Mesothelial cell of epicardium (in vitro differentiated cells): ENCODE data around the gene INSIG2. TPM values are rescaled to one million over a fixed set of nuclear protein-coding genes. Genes with fewer than 3 reads are reported as not detected.

Source experiments
- DNase-seq, 2 experiments: peaks; one replicate each; pipeline ENCODE4 v3.0.0; 2021; ENCODE audit warnings: low spot score in 2 of 2; ENCODE audit not compliant: unreplicated experiment in 2 of 2
- H3K27ac Mint-ChIP-seq: 2 replicates; pipeline ENCODE4 v1.8.0; 2021; ENCODE audit warnings: mixed read lengths
- H3K27me3 Mint-ChIP-seq: 2 replicates; pipeline ENCODE4 v1.8.0; 2021; ENCODE audit warnings: low read depth, mixed read lengths
- H3K36me3 Mint-ChIP-seq: 2 replicates; pipeline ENCODE4 v1.8.0; 2021; ENCODE audit warnings: mixed read lengths
- H3K4me1 Mint-ChIP-seq: 2 replicates; pipeline ENCODE4 v1.8.0; 2021; ENCODE audit warnings: mixed read lengths
- H3K4me3 Mint-ChIP-seq: 2 replicates; pipeline ENCODE4 v1.8.0; 2021; ENCODE audit warnings: mild to moderate bottlenecking, moderate library complexity, mixed read lengths
- H3K9me3 Mint-ChIP-seq: 2 replicates; pipeline ENCODE4 v1.8.0; 2021; ENCODE audit warnings: mixed read lengths
- CTCF ChIP-seq: fragments of 200-600 bp; sonication (generic); IDR thresholded peaks from one replicate; pipeline ENCODE4 v1.5.0; 2021; ENCODE audit warnings: antibody characterized with exemption; ENCODE audit not compliant: unreplicated experiment
- total RNA-seq: library from RNA; stranded (reverse); gene quantifications from 3 replicates; pipeline ENCODE4 v1.2.1, GENCODE V29; 2021

INSIG2 gene
- total RNA-seq, 1 donor from 2014 or later, result 22.5 TPM

- Mint-ChIP-seq H3K27me3 (no peaks in the 10 kb centered on the region), H3K27ac (no peak overlapping the region), H3K36me3 (peaks cover 10% of the 10 kb centered on the region), H3K4me1 (peaks cover 13% of the 10 kb centered on the region), H3K9me3 (peaks cover 5% of the 10 kb centered on the region), H3K4me3 (no peak overlapping the region)
- DNase-seq, result no peak
- no peak for TF ChIP-seq CTCF
Observed at GRCh38 chr2:118095610-118096009, 7.3 kb downstream of the INSIG2 start.

GRCh38 chr2:118097657-118098056, 9.4 kb downstream of the INSIG2 start:
- no peak overlapping the region for H3K4me3 Mint-ChIP-seq
- H3K27me3 Mint-ChIP-seq, result no peaks in the 10 kb centered on the region
- no peak for TF ChIP-seq CTCF
- H3K27ac Mint-ChIP-seq, result no peak overlapping the region
- H3K9me3 Mint-ChIP-seq, result peaks cover 1% of the 10 kb centered on the region
- DNase-seq, result no peak
- H3K36me3 Mint-ChIP-seq, result peaks cover 21% of the 10 kb centered on the region
- peaks cover 11% of the 10 kb centered on the region for H3K4me1 Mint-ChIP-seq

DNA sequence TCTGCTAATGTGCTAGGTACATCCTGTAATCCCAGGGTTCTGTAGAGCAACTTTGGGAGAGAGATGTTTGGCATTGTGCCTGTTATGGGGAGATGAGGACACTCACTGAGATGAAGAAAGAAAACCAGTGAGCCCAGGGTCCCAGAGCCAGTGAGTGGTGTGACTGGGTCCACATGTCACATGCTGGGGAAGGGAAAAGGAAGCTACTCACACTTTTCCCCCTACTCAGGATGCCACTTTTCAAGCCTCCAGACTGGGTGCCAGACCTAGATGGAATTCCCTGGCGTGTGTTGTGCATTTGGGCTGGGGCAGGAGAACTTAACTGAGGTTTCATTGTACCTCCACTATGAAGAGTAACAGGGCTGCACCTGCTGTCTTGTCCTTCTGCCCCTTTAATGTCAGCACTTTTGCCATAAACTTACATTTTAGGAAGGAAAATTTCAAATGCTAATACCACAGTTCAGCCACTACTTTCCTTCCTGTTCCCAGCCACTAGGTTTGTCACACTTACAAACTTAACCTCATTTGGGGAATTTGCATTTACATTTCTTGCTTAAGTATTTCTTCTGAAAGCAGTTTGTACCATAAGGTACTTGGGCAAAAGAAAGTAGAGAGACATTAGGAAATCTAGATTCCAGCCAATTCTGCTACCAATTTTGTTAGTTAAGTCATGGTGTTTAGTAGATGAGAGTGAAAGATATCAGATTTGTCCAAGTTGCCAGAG, 10.2 kb downstream of the INSIG2 start:
- Mint-ChIP-seq H3K36me3 (peaks cover 21% of the 10 kb centered on the region), H3K4me1 (peaks cover 11% of the 10 kb centered on the region), H3K27me3 (no peaks in the 10 kb centered on the region)

GRCh38 chr2:118102433-118103082, 14.3 kb downstream of the INSIG2 start:
- no peak for TF ChIP-seq CTCF
- Mint-ChIP-seq H3K27ac (no peak overlapping the region), H3K9me3 (no peaks in the 10 kb centered on the region), H3K4me3 (no peak overlapping the region), H3K27me3 (no peaks in the 10 kb centered on the region), H3K36me3 (peaks cover 37% of the 10 kb centered on the region), H3K4me1 (peaks cover 5% of the 10 kb centered on the region)
- no peak for DNase-seq

More for the DNA sequence above, 10.2 kb downstream of the INSIG2 start:
- Mint-ChIP-seq H3K27ac (no peak overlapping the region), H3K9me3 (no peaks in the 10 kb centered on the region), H3K4me3 (no peak overlapping the region)
- no peak for TF ChIP-seq CTCF
- DNase-seq, result no peak

- TF ChIP-seq CTCF, result no peak
- Mint-ChIP-seq H3K27me3 (no peaks in the 10 kb centered on the region), H3K27ac (no peak overlapping the region), H3K4me1 (no peaks in the 10 kb centered on the region), H3K9me3 (no peaks in the 10 kb centered on the region), H3K4me3 (no peak overlapping the region), H3K36me3 (peaks cover 37% of the 10 kb centered on the region)
- no peak for DNase-seq
Observed at GRCh38 chr2:118103951-118104940, 16.0 kb downstream of the INSIG2 start.
